H1 (cell line): Measurements from ENCODE around the gene ZNF385B. TPM values are rescaled to one million over a fixed set of nuclear protein-coding genes. Genes with fewer than 3 reads are reported as not detected.

Experiments
- ASH2L ChIP-seq: fragments of 200-600, 300-600 bp; sonication (generic); IDR thresholded peaks from one replicate; pipeline ENCODE4 v1.7.1; 2017; ENCODE audit warnings: low read length
- ATF3 ChIP-seq: IDR thresholded peaks from 2 replicates; pipeline ENCODE4 v1.6.1; 2011; ENCODE audit warnings: low read depth, mild to moderate bottlenecking, low read length; ENCODE audit not compliant: insufficient read depth
- BRCA1 ChIP-seq: IDR thresholded peaks from 2 replicates; pipeline ENCODE4 v1.6.1; 2012; ENCODE audit warnings: low read depth, low read length, improper control_type of control experiment
- CEBPB ChIP-seq: IDR thresholded peaks from 2 replicates; pipeline ENCODE4 v1.6.1; 2012; ENCODE audit warnings: low read depth, low read length
- CHD2 ChIP-seq: IDR thresholded peaks from 2 replicates; pipeline ENCODE4 v1.6.1; 2012; ENCODE audit warnings: low read length, improper control_type of control experiment
- E2F6 ChIP-seq: IDR thresholded peaks from 2 replicates; pipeline ENCODE4 v1.6.1; 2012; ENCODE audit warnings: inconsistent platforms
- EP300 ChIP-seq, 2 experiments: IDR thresholded peaks; 1 replicate in 1 of 2; 2 replicates in 1 of 2; pipeline ENCODE4 v1.6.1; 2011 to 2012; ENCODE audit warnings: low read depth in 2 of 2, low read length in 2 of 2, mild to moderate bottlenecking in 2 of 2, borderline replicate concordance in 1 of 2, inconsistent platforms in 1 of 2, moderate library complexity in 1 of 2
- EZH2 ChIP-seq: fragments of 200-600 bp; sonication (generic); IDR thresholded peaks from 2 replicates; pipeline ENCODE4 v1.7.1; 2012; ENCODE audit warnings: low read depth, mild to moderate bottlenecking, moderate library complexity, low read length, inconsistent platforms; ENCODE audit not compliant: severe bottlenecking
- FOSL1 ChIP-seq: IDR thresholded peaks from 2 replicates; pipeline ENCODE4 v1.6.1; 2011; ENCODE audit warnings: mild to moderate bottlenecking, low read depth, low read length, moderate library complexity; ENCODE audit not compliant: insufficient read depth
- HDAC6 ChIP-seq: IDR thresholded peaks from one replicate; pipeline ENCODE4 v1.7.1; 2012; ENCODE audit warnings: low read depth, mild to moderate bottlenecking, inconsistent platforms, low read length, moderate library complexity
- KDM1A ChIP-seq: fragments of 200-600, 300-600 bp; sonication (generic); IDR thresholded peaks from 2 replicates; pipeline ENCODE4 v1.7.1; 2016; ENCODE audit warnings: mild to moderate bottlenecking, low read length, borderline replicate concordance
- KDM4A ChIP-seq: IDR thresholded peaks from one replicate; pipeline ENCODE4 v1.7.1; 2012; ENCODE audit warnings: low read depth, mild to moderate bottlenecking, moderate library complexity, low read length, inconsistent platforms; ENCODE audit not compliant: severe bottlenecking
- RBBP5 ChIP-seq: IDR thresholded peaks from 2 replicates; pipeline ENCODE4 v1.7.1; 2012; ENCODE audit warnings: low read depth, mild to moderate bottlenecking, inconsistent platforms, low read length, moderate library complexity, borderline replicate concordance
- RFX5 ChIP-seq: IDR thresholded peaks from 2 replicates; pipeline ENCODE4 v1.6.1; 2011; ENCODE audit warnings: low read depth, low read length, improper control_type of control experiment, borderline replicate concordance
- SIN3A ChIP-seq, 2 experiments: IDR thresholded peaks in 1 of 2; conservative IDR thresholded peaks in 1 of 2; 2 replicates each; pipeline ENCODE4 v1.6.1; 2011 to 2012; ENCODE audit warnings: low read length in 2 of 2, improper control_type of control experiment in 1 of 2, low read depth in 1 of 2, mild to moderate bottlenecking in 1 of 2
- SP4 ChIP-seq: IDR thresholded peaks from 2 replicates; pipeline ENCODE4 v1.6.1; 2012; ENCODE audit warnings: low read length, inconsistent platforms
- SUZ12 ChIP-seq: fragments of 200-600 bp; sonication (generic); IDR thresholded peaks from 2 replicates; pipeline ENCODE4 v1.6.1; 2012; ENCODE audit warnings: mild to moderate bottlenecking, inconsistent platforms, low read length, moderate library complexity, mixed read lengths
- TBP ChIP-seq: IDR thresholded peaks from 2 replicates; pipeline ENCODE4 v1.6.1; 2011; ENCODE audit warnings: low read depth, low read length, improper control_type of control experiment
- TCF12 ChIP-seq: IDR thresholded peaks from 2 replicates; pipeline ENCODE4 v1.6.1; 2011; ENCODE audit warnings: low read depth, mild to moderate bottlenecking, low read length
- polyA plus RNA-seq, 7 experiments: library from polyadenylated mRNA; depleted of rRNA in 3 of 7; stranded (reverse) in 5 of 7; unstranded in 2 of 7; fragments of >200 nt in 5 of 7; fragments of 200-250 nt in 2 of 7; gene quantifications; 1 replicate in 5 of 7; 2 replicates in 1 of 7; 4 replicates in 1 of 7; pipeline versions ENCODE4 v1.2.1 to v1.2.3, GENCODE V29; 2011 to 2013; ENCODE audit warnings: missing spikeins in 2 of 7, mixed read lengths in 2 of 7
- total RNA-seq: library from RNA; stranded (reverse); fragmentation: NEBNext Ultra II Directional; extraction: Animal tissue kit (Norgen Biotek cat#: 25700); gene quantifications from 2 replicates; pipeline ENCODE4 v1.2.1, GENCODE V29; 2021

The ZNF385B gene
- total and polyA plus RNA-seq, 2 of the 8 experiments (the other 6 are each of a cell fraction or from before 2014, with no cell fraction given) = 1.1 to 3.7 TPM

- TF ChIP-seq ATF3 (no peak), SP4 (no peak), SUZ12 (peak; percentile 52; the same call in 1 of the 2 replicates), SIN3A (conservative IDR thresholded peaks at IDR 0.05 in 1 of 2, IDR thresholded peaks at IDR 0.05 in 1 of 2; ENCODE audit: low read depth in 1 of 2, low read length in 2 of 2) (0 out of 4 replicates have a peak, but pooled peaks of 1 of the 2 experiments have one; percentile 26), RFX5 (no peak), RBBP5 (no peak; the same call in 1 of the 2 replicates), EP300 (IDR thresholded peaks at IDR 0.05; ENCODE audit: borderline replicate concordance in 1 of 2, low read depth in 2 of 2, low read length in 2 of 2) (no peak), FOSL1 (no peak), EZH2 (peak; percentile 39), TCF12 (no peak), CEBPB (no peak), E2F6 (0 out of 2 replicates have a peak, but pooled peaks have one; percentile 59), ASH2L (peak; percentile 99), BRCA1 (no peak), KDM1A (no peak), HDAC6 (no peak), KDM4A (peak; percentile 58), TBP (no peak), CHD2 (no peak)
Measured at GRCh38 chr2:179860255-179861026, 971 bp downstream of the ZNF385B start (continued).
